Measurements from ENCODE around the gene PROSER2.

Gene PROSER2

GRCh38 chr10:11861341-11861740 is 38.2 kb downstream of the PROSER2 start:
- Histone ChIP-seq H3K36me3 (ENCODE audit: low read depth) (peaks cover 95% of the 10 kb centered on the region), H3K9me3 (ENCODE audit: severe bottlenecking) (no peaks in the 10 kb centered on the region), H3K4me1 (ENCODE audit: insufficient read depth, poor library complexity, severe bottlenecking) (peaks cover 3% of the 10 kb centered on the region), H3K27ac (ENCODE audit: poor library complexity, severe bottlenecking) (peak overlapping the region; percentile 5), H3K4me3 (ENCODE audit: severe bottlenecking) (no peak overlapping the region), H3K27me3 (ENCODE audit: insufficient read depth, poor library complexity, severe bottlenecking) (no peaks in the 10 kb centered on the region)
- TF ChIP-seq, protein P1, sequence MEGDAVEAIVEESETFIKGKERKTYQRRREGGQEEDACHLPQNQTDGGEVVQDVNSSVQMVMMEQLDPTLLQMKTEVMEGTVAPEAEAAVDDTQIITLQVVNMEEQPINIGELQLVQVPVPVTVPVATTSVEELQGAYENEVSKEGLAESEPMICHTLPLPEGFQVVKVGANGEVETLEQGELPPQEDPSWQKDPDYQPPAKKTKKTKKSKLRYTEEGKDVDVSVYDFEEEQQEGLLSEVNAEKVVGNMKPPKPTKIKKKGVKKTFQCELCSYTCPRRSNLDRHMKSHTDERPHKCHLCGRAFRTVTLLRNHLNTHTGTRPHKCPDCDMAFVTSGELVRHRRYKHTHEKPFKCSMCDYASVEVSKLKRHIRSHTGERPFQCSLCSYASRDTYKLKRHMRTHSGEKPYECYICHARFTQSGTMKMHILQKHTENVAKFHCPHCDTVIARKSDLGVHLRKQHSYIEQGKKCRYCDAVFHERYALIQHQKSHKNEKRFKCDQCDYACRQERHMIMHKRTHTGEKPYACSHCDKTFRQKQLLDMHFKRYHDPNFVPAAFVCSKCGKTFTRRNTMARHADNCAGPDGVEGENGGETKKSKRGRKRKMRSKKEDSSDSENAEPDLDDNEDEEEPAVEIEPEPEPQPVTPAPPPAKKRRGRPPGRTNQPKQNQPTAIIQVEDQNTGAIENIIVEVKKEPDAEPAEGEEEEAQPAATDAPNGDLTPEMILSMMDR (IDR thresholded peaks at IDR 0.05; ENCODE audit: poor library complexity, severe bottlenecking): no peak
- ATAC-seq (ENCODE audit: low read depth) (no peak), DNase-seq (ENCODE audit: low spot score) (peak; percentile 34)

DNA sequence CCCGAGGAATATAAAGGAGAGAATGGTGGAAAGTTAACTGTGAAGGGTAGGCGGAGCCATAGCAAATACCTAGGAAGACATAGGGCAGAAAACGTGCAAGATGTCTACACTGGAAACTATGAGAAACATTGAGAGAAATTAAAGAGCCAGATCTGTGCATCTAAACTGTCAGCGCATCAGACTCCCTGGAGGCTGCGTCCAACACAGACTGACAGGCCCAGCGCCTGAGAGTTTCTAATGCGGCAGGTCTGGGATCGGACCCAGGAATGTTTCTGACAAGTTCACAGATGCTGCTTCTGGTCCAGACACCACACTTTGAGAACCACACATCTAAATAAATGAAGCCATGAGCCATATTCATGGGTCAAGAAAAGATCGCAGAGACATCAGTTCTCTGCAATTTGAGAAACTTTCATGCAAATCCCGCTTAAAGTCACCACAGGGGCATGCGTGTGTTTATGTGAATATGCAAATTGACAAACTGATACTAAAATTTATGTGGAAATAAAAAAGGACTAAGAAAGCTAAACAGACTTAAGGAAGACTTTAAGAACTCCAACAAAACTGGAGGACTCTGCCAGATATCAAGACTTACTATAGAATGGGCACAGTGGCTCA is 38.8 kb downstream of the PROSER2 start:
- no peak for ATAC-seq (ENCODE audit: low read depth)
- peaks cover 95% of the 10 kb centered on the region for H3K36me3 ChIP-seq (ENCODE audit: low read depth)

GRCh38 chr10:11863353-11864109 is 40.4 kb downstream of the PROSER2 start:
- DNase-seq (ENCODE audit: low spot score) (peak; percentile 24), ATAC-seq (ENCODE audit: low read depth) (no peak; the same call in 2 of the 3 replicates)
- TF ChIP-seq, protein P1 (IDR thresholded peaks at IDR 0.05; ENCODE audit: poor library complexity, severe bottlenecking): no peak
- no peaks in the 10 kb centered on the region for H3K9me3 ChIP-seq (ENCODE audit: severe bottlenecking)
- H3K4me1 ChIP-seq (ENCODE audit: insufficient read depth, poor library complexity, severe bottlenecking): peaks cover under 1% of the 10 kb centered on the region
- peaks cover 95% of the 10 kb centered on the region for H3K36me3 ChIP-seq (ENCODE audit: low read depth)
- peak overlapping the region; percentile 98 for H3K27ac ChIP-seq (ENCODE audit: poor library complexity, severe bottlenecking)
- H3K4me3 ChIP-seq (ENCODE audit: severe bottlenecking): no peak overlapping the region
- no peaks in the 10 kb centered on the region for H3K27me3 ChIP-seq (ENCODE audit: insufficient read depth, poor library complexity, severe bottlenecking)

More for the DNA sequence above, 38.8 kb downstream of the PROSER2 start:
- H3K4me1 ChIP-seq (ENCODE audit: insufficient read depth, poor library complexity, severe bottlenecking): peaks cover 3% of the 10 kb centered on the region
- peak; percentile 28 for DNase-seq (ENCODE audit: low spot score)
- H3K9me3 ChIP-seq (ENCODE audit: severe bottlenecking): no peaks in the 10 kb centered on the region
- peak overlapping the region; percentile 5 for H3K27ac ChIP-seq (ENCODE audit: poor library complexity, severe bottlenecking)
- H3K4me3 ChIP-seq (ENCODE audit: severe bottlenecking): no peak overlapping the region
- TF ChIP-seq, protein P1 (IDR thresholded peaks at IDR 0.05; ENCODE audit: poor library complexity, severe bottlenecking): no peak
- H3K27me3 ChIP-seq (ENCODE audit: insufficient read depth, poor library complexity, severe bottlenecking): no peaks in the 10 kb centered on the region

DNA sequence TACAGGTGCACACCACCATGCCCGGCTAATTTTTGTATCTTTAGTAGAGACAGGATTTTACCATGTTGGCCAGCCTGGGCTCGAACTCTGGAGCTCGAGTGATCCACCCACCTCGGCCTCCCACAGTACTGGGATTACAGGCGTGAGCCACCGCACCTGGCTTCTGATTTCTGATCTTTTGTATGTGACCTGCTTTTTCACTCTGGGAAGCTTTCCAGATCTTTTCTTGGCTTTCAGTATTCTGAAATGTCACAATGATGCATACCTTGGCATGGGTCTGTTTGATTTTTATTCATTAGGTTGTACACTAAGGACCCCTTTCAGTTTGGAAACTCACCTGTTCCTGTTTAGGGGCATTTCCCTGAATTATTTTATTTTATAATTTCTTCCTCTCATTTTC is 41.6 kb downstream of the PROSER2 start:
- no peaks in the 10 kb centered on the region for H3K27me3 ChIP-seq (ENCODE audit: insufficient read depth, poor library complexity, severe bottlenecking)
- ATAC-seq (ENCODE audit: low read depth): no peak
- H3K4me1 ChIP-seq (ENCODE audit: insufficient read depth, poor library complexity, severe bottlenecking): no peaks in the 10 kb centered on the region
- peak overlapping the region; percentile 98 for H3K27ac ChIP-seq (ENCODE audit: poor library complexity, severe bottlenecking)
- no peak overlapping the region for H3K4me3 ChIP-seq (ENCODE audit: severe bottlenecking)
- H3K36me3 ChIP-seq (ENCODE audit: low read depth): peaks cover 94% of the 10 kb centered on the region
- TF ChIP-seq, protein P1 (IDR thresholded peaks at IDR 0.05; ENCODE audit: poor library complexity, severe bottlenecking): no peak
- DNase-seq (ENCODE audit: low spot score): no peak
- no peaks in the 10 kb centered on the region for H3K9me3 ChIP-seq (ENCODE audit: severe bottlenecking)

GRCh38 chr10:11865561-11865960 is 42.4 kb downstream of the PROSER2 start:
- Histone ChIP-seq H3K27ac (ENCODE audit: poor library complexity, severe bottlenecking) (peak overlapping the region; percentile 98), H3K36me3 (ENCODE audit: low read depth) (peaks cover 90% of the 10 kb centered on the region), H3K27me3 (ENCODE audit: insufficient read depth, poor library complexity, severe bottlenecking) (no peaks in the 10 kb centered on the region), H3K9me3 (ENCODE audit: severe bottlenecking) (no peaks in the 10 kb centered on the region), H3K4me1 (ENCODE audit: insufficient read depth, poor library complexity, severe bottlenecking) (no peaks in the 10 kb centered on the region), H3K4me3 (ENCODE audit: severe bottlenecking) (no peak overlapping the region)
- ATAC-seq (ENCODE audit: low read depth) (no peak), DNase-seq (ENCODE audit: low spot score) (no peak)
- TF ChIP-seq, protein P1 (IDR thresholded peaks at IDR 0.05; ENCODE audit: poor library complexity, severe bottlenecking): no peak

All from RWPE2 (cell line).